ENCODE measurements around the gene CALN1. TPM values are rescaled to one million over a fixed set of nuclear protein-coding genes. Genes with fewer than 3 reads are reported as not detected.

The CALN1 gene
- total RNA-seq, 4 donors from 2014 or later: under 0.01 to 1.2 (median 0.22) TPM; not detected in 1

GRCh38 chr7:71864130-71864529 lies 548.0 kb downstream of the CALN1 start:
- Histone ChIP-seq H3K4me3 (no peak overlapping the region), H3K4me1 (no peaks in the 10 kb centered on the region), H3K27ac (no peak overlapping the region), H3K27me3 (no peaks in the 10 kb centered on the region), H3K9me3 (peaks cover 0 to 7% (median 0%) of the 10 kb centered on the region in 4 donors), H3K36me3 (no peaks in the 10 kb centered on the region)
- TF ChIP-seq CTCF (IDR thresholded peaks at IDR 0.05): no peak
- no peak for TF ChIP-seq POLR2A (IDR thresholded peaks at IDR 0.05)
- TF ChIP-seq EP300 (IDR thresholded peaks at IDR 0.05): no peak
- WGBS, 2 donors: 86 to 92% methylated on average over 4 of the region's 4 CpGs
- no peak for DNase-seq (ENCODE audit: low spot score in 2 of 2)

- 70 to 72% methylated on average over 4 of the region's 4 CpGs for WGBS, 2 donors
- peaks cover 0 to 4% (median 0%) of the 10 kb centered on the region in 4 donors for H3K9me3 ChIP-seq
- H3K27ac ChIP-seq: no peak overlapping the region
- H3K36me3 ChIP-seq: no peaks in the 10 kb centered on the region
- no peak for DNase-seq (ENCODE audit: low spot score in 2 of 2)
- no peak overlapping the region for H3K4me3 ChIP-seq
- no peak for TF ChIP-seq EP300 (IDR thresholded peaks at IDR 0.05)
- TF ChIP-seq CTCF (IDR thresholded peaks at IDR 0.05): no peak
- no peak for TF ChIP-seq POLR2A (IDR thresholded peaks at IDR 0.05)
- no peaks in the 10 kb centered on the region for H3K4me1 ChIP-seq
- H3K27me3 ChIP-seq: no peaks in the 10 kb centered on the region
These were observed 551.6 kb downstream of the CALN1 start for GRCh38 chr7:71860572-71860971.

GRCh38 chr7:71857338-71857737 lies 554.8 kb downstream of the CALN1 start:
- Histone ChIP-seq H3K36me3 (no peaks in the 10 kb centered on the region), H3K27me3 (no peaks in the 10 kb centered on the region), H3K4me3 (no peak overlapping the region), H3K4me1 (no peaks in the 10 kb centered on the region), H3K9me3 (no peaks in the 10 kb centered on the region), H3K27ac (no peak overlapping the region)
- no peak for TF ChIP-seq POLR2A (IDR thresholded peaks at IDR 0.05)
- no peak for TF ChIP-seq EP300 (IDR thresholded peaks at IDR 0.05)
- no peak for TF ChIP-seq CTCF (IDR thresholded peaks at IDR 0.05)
- no peak for DNase-seq (ENCODE audit: low spot score in 2 of 2)
- 66 to 83% methylated on average over 6 of the region's 6 CpGs for WGBS, 2 donors

GRCh38 chr7:71854546-71855397 lies 557.4 kb downstream of the CALN1 start:
- Histone ChIP-seq H3K36me3 (no peaks in the 10 kb centered on the region), H3K27me3 (no peaks in the 10 kb centered on the region), H3K9me3 (no peaks in the 10 kb centered on the region), H3K4me1 (no peaks in the 10 kb centered on the region), H3K27ac (no peak overlapping the region), H3K4me3 (no peak overlapping the region)
- DNase-seq (ENCODE audit: low spot score in 2 of 2): no peak
- 52 to 54% methylated on average over 12 of the region's 12 CpGs for WGBS, 2 donors
- TF ChIP-seq POLR2A (IDR thresholded peaks at IDR 0.05) (no peak), CTCF (IDR thresholded peaks at IDR 0.05) (no peak)

- no peaks in the 10 kb centered on the region for H3K4me1 ChIP-seq
- no peak overlapping the region for H3K4me3 ChIP-seq
- H3K9me3 ChIP-seq: peaks cover 0 to 7% (median 0%) of the 10 kb centered on the region in 4 donors
- no peak for TF ChIP-seq POLR2A (IDR thresholded peaks at IDR 0.05)
- no peak for TF ChIP-seq CTCF (IDR thresholded peaks at IDR 0.05)
- TF ChIP-seq EP300 (IDR thresholded peaks at IDR 0.05): no peak
- 62% methylated on average over 9 of the region's 9 CpGs for WGBS, 2 donors
- no peaks in the 10 kb centered on the region for H3K36me3 ChIP-seq
- no peaks in the 10 kb centered on the region for H3K27me3 ChIP-seq
- DNase-seq (ENCODE audit: low spot score in 2 of 2): no peak
- H3K27ac ChIP-seq: no peak overlapping the region
These were observed 560.2 kb downstream of the CALN1 start for GRCh38 chr7:71851776-71852498.
